Bronchial epithelial cell (primary cell): Measurements from ENCODE around the gene HYAL3. TPM values are rescaled to one million over a fixed set of nuclear protein-coding genes. Genes with fewer than 3 reads are reported as not detected.

Source experiments
- DNase-seq: peaks from one replicate; pipeline ENCODE4 v3.0.0-alpha.2; 2010; ENCODE audit warnings: low read depth
- FAIRE-seq: peaks from 2 replicates; lab custom pipeline; 2011; peaks lifted over from hg19 to GRCh38; lab: Jason Lieb, UNC
- H3K27me3 ChIP-seq: 2 replicates; pipeline ENCODE4 v1.5.1; 2011; ENCODE audit warnings: low read length; ENCODE audit not compliant: control insufficient read depth, insufficient read depth
- H3K36me3 ChIP-seq: 2 replicates; pipeline ENCODE4 v1.5.1; 2011; ENCODE audit warnings: low read length; ENCODE audit not compliant: control insufficient read depth, insufficient read depth
- H3K4me3 ChIP-seq: 2 replicates; pipeline ENCODE4 v1.5.1; 2011; ENCODE audit warnings: mild to moderate bottlenecking, low read depth, low read length, control low read depth
- CTCF ChIP-seq: IDR thresholded peaks from 2 replicates; pipeline ENCODE4 v1.5.1; 2011; ENCODE audit warnings: mild to moderate bottlenecking, moderate library complexity, low read length, control low read depth, inconsistent platforms; ENCODE audit not compliant: insufficient read depth, severe bottlenecking
- total RNA-seq: library from RNA; depleted of rRNA; stranded (reverse); fragments of >200 nt; gene quantifications from 2 replicates; pipeline ENCODE4 v1.2.1, GENCODE V29; 2014

HYAL3 gene
- total RNA-seq, 1 donor from 2014 or later, result 6.6 TPM

GRCh38 chr3:50296721-50297383, 2.4 kb downstream of the HYAL3 start:
- DNase-seq, result no peak
- no peak for FAIRE-seq
- Histone ChIP-seq H3K4me3 (no peak overlapping the region), H3K27me3 (no peaks in the 10 kb centered on the region), H3K36me3 (peaks cover 1% of the 10 kb centered on the region)
- no peak for TF ChIP-seq CTCF

DNA sequence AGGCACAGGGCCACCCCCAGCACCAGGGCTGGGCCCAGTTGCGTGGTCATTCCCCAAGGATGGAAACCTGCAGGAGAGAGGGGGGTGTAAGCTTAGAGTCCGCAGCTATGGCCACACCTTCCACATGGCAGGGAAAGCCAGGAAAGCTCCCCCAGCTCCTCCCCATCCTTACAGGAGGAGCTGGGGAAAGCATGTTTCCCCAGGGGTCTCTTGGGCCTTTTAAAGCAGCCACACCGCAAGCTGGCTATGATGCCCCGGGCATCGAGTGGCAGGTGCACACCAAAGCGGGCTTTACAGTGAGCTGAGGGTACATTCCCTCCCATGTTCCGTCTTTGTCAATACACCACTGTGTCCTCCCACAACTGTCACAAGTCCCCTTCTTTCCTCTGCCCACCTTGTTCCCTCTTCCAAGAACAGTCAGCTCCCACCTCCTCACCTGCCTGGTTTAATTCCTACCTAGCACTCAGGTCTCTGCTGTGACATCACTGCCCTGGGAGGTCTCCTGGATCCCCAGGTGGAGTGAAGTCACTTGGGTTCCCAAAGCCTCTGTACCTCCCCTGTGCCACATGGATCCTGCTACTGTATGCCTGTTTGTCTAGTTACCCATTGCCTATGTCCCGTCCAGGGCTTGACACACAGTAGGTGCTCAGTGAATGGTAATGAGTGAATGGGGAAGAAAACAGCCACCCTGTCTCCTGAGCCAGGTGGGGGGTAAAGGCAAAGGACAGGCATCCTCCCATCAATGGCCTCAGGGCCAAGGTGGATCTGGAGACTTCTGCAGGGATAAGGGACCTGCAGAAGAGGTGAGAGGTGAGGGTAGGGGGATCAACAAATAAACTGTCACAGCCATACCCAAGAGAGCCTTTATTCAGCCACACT, 3.4 kb downstream of the HYAL3 start:
- DNase-seq (no peak), FAIRE-seq (no peak)
- no peaks in the 10 kb centered on the region for H3K27me3 ChIP-seq
- peaks cover 1% of the 10 kb centered on the region for H3K36me3 ChIP-seq
- no peak for TF ChIP-seq CTCF
- no peak overlapping the region for H3K4me3 ChIP-seq

GRCh38 chr3:50294492-50295403, 4.5 kb downstream of the HYAL3 start:
- DNase-seq, result no peak
- Histone ChIP-seq H3K27me3 (no peaks in the 10 kb centered on the region), H3K4me3 (no peak overlapping the region), H3K36me3 (peaks cover 10% of the 10 kb centered on the region)
- FAIRE-seq, result no peak
- TF ChIP-seq CTCF, result no peak

- Histone ChIP-seq H3K4me3 (no peak overlapping the region), H3K36me3 (peaks cover 16% of the 10 kb centered on the region), H3K27me3 (no peaks in the 10 kb centered on the region)
- no peak for FAIRE-seq
- no peak for DNase-seq
- TF ChIP-seq CTCF, result no peak
These were observed 5.1 kb downstream of the HYAL3 start for GRCh38 chr3:50294089-50294488.

- H3K27me3 ChIP-seq, result no peaks in the 10 kb centered on the region
- no peak for TF ChIP-seq CTCF
- DNase-seq (no peak), FAIRE-seq (peak; percentile 18)
- no peak overlapping the region for H3K4me3 ChIP-seq
- peaks cover 25% of the 10 kb centered on the region for H3K36me3 ChIP-seq
These were observed 6.0 kb downstream of the HYAL3 start for GRCh38 chr3:50293079-50293801.
